Nephron progenitor cell (in vitro differentiated cells): ENCODE data around the gene GDF10.

Experiments used
- DNase-seq: peaks from one replicate; pipeline ENCODE4 v3.0.0; 2021
- H3K27ac Mint-ChIP-seq: 2 replicates; pipeline ENCODE4 v1.8.0; 2021; ENCODE audit warnings: mild to moderate bottlenecking, moderate library complexity, mixed read lengths
- H3K27me3 Mint-ChIP-seq: 2 replicates; pipeline ENCODE4 v1.8.0; 2021; ENCODE audit warnings: mild to moderate bottlenecking, low read depth, mixed read lengths; ENCODE audit not compliant: poor library complexity
- H3K36me3 Mint-ChIP-seq: 2 replicates; pipeline ENCODE4 v1.8.0; 2021; ENCODE audit warnings: low read depth, mixed read lengths
- H3K4me1 Mint-ChIP-seq: 2 replicates; pipeline ENCODE4 v1.8.0; 2021; ENCODE audit warnings: mixed read lengths
- H3K4me3 Mint-ChIP-seq: 2 replicates; pipeline ENCODE4 v1.8.0; 2021; ENCODE audit warnings: mild to moderate bottlenecking, moderate library complexity, mixed read lengths
- H3K9me3 Mint-ChIP-seq: 2 replicates; pipeline ENCODE4 v1.8.0; 2021; ENCODE audit warnings: mild to moderate bottlenecking, moderate library complexity, mixed read lengths
- CTCF ChIP-seq: fragments of 200-600 bp; sonication (generic); IDR thresholded peaks from 2 replicates; pipeline ENCODE4 v1.5.0; 2021; ENCODE audit warnings: antibody characterized with exemption

The GDF10 gene

GRCh38 chr10:47359101-47359500, 59.1 kb downstream of the GDF10 start:
- TF ChIP-seq CTCF = no peak
- Mint-ChIP-seq H3K4me3 (no peak overlapping the region), H3K36me3 (no peaks in the 10 kb centered on the region), H3K27ac (no peak overlapping the region), H3K4me1 (peaks cover 6% of the 10 kb centered on the region), H3K9me3 (no peaks in the 10 kb centered on the region), H3K27me3 (peaks cover 10% of the 10 kb centered on the region)
- no peak for DNase-seq

- no peak for TF ChIP-seq CTCF
- H3K4me1 Mint-ChIP-seq = peaks cover 12% of the 10 kb centered on the region
- no peaks in the 10 kb centered on the region for H3K9me3 Mint-ChIP-seq
- DNase-seq = no peak
- no peaks in the 10 kb centered on the region for H3K36me3 Mint-ChIP-seq
- H3K4me3 Mint-ChIP-seq = no peak overlapping the region
- no peak overlapping the region for H3K27ac Mint-ChIP-seq
- peaks cover 10% of the 10 kb centered on the region for H3K27me3 Mint-ChIP-seq
Observed at GRCh38 chr10:47359626-47360418, 59.8 kb downstream of the GDF10 start.

- no peak for DNase-seq
- Mint-ChIP-seq H3K27me3 (peaks cover 16% of the 10 kb centered on the region), H3K4me3 (no peak overlapping the region), H3K9me3 (no peaks in the 10 kb centered on the region), H3K4me1 (peaks cover 19% of the 10 kb centered on the region), H3K36me3 (no peaks in the 10 kb centered on the region), H3K27ac (no peak overlapping the region)
- TF ChIP-seq CTCF = no peak
Observed at GRCh38 chr10:47360419-47361040, 60.5 kb downstream of the GDF10 start.

GRCh38 chr10:47361293-47361692, 61.3 kb downstream of the GDF10 start:
- H3K36me3 Mint-ChIP-seq = no peaks in the 10 kb centered on the region
- peaks cover 16% of the 10 kb centered on the region for H3K27me3 Mint-ChIP-seq
- no peaks in the 10 kb centered on the region for H3K9me3 Mint-ChIP-seq
- peak; percentile 85 for TF ChIP-seq CTCF
- no peak overlapping the region for H3K4me3 Mint-ChIP-seq
- peaks cover 19% of the 10 kb centered on the region for H3K4me1 Mint-ChIP-seq
- H3K27ac Mint-ChIP-seq = no peak overlapping the region
- DNase-seq = peak; percentile 74

GRCh38 chr10:47362199-47362598, 62.2 kb downstream of the GDF10 start:
- no peak overlapping the region for H3K4me3 Mint-ChIP-seq
- no peak overlapping the region for H3K27ac Mint-ChIP-seq
- no peak for DNase-seq
- H3K36me3 Mint-ChIP-seq = no peaks in the 10 kb centered on the region
- TF ChIP-seq CTCF = no peak
- H3K27me3 Mint-ChIP-seq = peaks cover 19% of the 10 kb centered on the region
- no peaks in the 10 kb centered on the region for H3K9me3 Mint-ChIP-seq
- peaks cover 19% of the 10 kb centered on the region for H3K4me1 Mint-ChIP-seq
